Neural cell (in vitro differentiated cells): Measurements from ENCODE around the gene HEMK1.

ENCODE experiments used
- CTCF ChIP-seq: fragments of 450-650 bp; IDR thresholded peaks from 2 replicates; pipeline ENCODE4 v1.5.1; 2014; ENCODE audit warnings: antibody characterized with exemption, mild to moderate bottlenecking, moderate library complexity; ENCODE audit not compliant: poor library complexity, severe bottlenecking
- EP300 ChIP-seq: fragments of 450-650 bp; conservative IDR thresholded peaks from 2 replicates; pipeline ENCODE4 v1.6.1; 2014; ENCODE audit warnings: antibody characterized with exemption, mild to moderate bottlenecking, moderate library complexity; ENCODE audit not compliant: poor library complexity, severe bottlenecking

DNA sequence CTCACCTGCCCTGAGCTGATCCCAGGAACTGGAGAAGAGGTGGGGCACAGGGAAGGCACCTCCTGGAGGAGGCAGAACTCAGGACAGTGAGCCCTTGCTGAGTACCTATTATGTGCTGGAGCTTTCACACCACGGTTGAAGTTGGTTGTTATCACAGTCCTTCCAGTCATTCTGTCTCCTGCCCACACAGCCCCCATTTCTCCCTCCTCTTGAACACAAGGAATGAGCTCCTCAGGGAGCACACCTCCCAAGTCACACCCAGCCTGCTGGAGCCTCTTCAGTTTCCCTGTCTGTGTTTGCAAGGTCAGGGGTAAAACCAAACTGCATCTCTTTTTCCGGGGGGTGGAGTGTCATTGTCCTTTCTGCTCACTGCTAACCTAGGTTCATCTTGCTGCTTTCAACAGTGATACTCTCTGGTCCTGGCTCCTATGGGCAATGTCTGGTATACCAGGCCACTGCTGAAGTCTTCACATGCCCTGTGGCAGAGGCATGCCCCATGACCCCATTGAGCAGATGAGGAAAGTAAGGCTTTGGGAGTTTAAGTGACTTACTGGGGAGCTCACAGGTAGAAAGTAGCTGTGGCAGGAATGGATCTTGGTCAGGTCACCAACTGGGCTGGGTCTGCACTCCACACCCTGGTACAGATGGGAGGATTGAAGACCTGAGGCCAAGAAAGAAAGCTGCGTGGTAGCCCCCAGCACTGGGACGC is 31.7 kb upstream of the HEMK1 start:
- TF ChIP-seq CTCF (no peak), EP300 (no peak)
